Measurements from ENCODE around the gene DENND1B.

Gene DENND1B

GRCh38 chr1:197472141-197472540, 303.1 kb downstream of the DENND1B start:
- TF ChIP-seq, protein P1, sequence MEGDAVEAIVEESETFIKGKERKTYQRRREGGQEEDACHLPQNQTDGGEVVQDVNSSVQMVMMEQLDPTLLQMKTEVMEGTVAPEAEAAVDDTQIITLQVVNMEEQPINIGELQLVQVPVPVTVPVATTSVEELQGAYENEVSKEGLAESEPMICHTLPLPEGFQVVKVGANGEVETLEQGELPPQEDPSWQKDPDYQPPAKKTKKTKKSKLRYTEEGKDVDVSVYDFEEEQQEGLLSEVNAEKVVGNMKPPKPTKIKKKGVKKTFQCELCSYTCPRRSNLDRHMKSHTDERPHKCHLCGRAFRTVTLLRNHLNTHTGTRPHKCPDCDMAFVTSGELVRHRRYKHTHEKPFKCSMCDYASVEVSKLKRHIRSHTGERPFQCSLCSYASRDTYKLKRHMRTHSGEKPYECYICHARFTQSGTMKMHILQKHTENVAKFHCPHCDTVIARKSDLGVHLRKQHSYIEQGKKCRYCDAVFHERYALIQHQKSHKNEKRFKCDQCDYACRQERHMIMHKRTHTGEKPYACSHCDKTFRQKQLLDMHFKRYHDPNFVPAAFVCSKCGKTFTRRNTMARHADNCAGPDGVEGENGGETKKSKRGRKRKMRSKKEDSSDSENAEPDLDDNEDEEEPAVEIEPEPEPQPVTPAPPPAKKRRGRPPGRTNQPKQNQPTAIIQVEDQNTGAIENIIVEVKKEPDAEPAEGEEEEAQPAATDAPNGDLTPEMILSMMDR (IDR thresholded peaks at IDR 0.05; ENCODE audit: low read depth, low read length) = no peak
- TF ChIP-seq EZH2phosphoT487 (IDR thresholded peaks at IDR 0.05; ENCODE audit: low read depth) = no peak

DNA sequence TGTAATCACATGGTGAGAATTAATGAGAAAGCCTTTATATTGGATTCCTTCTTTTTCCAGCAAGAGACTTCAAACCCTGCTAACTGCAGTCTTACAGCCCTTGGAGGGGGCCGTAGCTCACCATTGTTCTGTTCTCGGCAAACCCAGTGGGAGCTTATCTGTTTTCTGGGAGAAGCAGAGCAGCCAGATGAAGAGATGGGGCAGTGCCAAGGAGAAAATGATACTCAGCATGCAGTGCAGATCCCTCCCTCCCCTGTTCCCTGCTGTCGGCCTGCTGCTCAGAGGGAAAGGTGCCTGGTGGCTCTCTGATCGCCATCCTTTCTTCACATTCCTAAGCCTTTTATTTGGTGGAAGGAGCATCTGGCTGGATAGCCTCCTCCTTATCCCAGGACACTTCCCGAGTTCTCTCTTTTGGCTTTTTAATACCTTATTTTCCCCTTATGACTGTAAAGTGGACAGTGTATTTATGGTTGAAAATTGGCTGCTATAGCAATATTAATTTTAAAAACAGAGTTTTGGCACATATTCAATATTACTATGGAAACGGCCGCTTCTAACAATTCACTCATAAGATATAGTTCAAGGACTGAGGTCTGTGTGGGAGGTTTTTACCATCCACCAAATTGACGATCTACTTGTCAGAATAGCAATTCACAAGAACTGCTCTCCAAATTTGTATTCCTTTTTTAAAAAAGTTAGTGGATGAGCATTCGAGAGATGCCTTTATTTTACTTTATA, 303.9 kb downstream of the DENND1B start:
- Histone ChIP-seq H3K27ac (ENCODE audit: low read length) (no peak overlapping the region), H3K4me3 (ENCODE audit: low read length) (no peak overlapping the region), H3K9ac (ENCODE audit: low read length) (no peak overlapping the region), H3K4me1 (ENCODE audit: low read length) (no peaks in the 10 kb centered on the region), H4K20me1 (ENCODE audit: insufficient read depth, low read length) (no peaks in the 10 kb centered on the region), H3K27me3 (ENCODE audit: low read depth, low read length) (no peaks in the 10 kb centered on the region), H3K4me2 (ENCODE audit: low read length) (no peak overlapping the region), H3K9me3 (ENCODE audit: insufficient read depth, low read length) (no peaks in the 10 kb centered on the region), H2AFZ (ENCODE audit: low read depth, low read length) (no peak overlapping the region), H3K36me3 (replicated peaks; ENCODE audit: low read depth, low read length) (no peaks in the 10 kb centered on the region), H3K79me2 (ENCODE audit: low read length) (no peaks in the 10 kb centered on the region)
- TF ChIP-seq, protein P1 (IDR thresholded peaks at IDR 0.05; ENCODE audit: low read depth, low read length) = no peak
- no peak for TF ChIP-seq EZH2phosphoT487 (IDR thresholded peaks at IDR 0.05; ENCODE audit: low read depth)

More at GRCh38 chr1:197472141-197472540, 303.1 kb downstream of the DENND1B start:
- no peak overlapping the region for H3K4me2 ChIP-seq (ENCODE audit: low read length)
- H3K27ac ChIP-seq (ENCODE audit: low read length) = no peak overlapping the region
- no peaks in the 10 kb centered on the region for H3K9me3 ChIP-seq (ENCODE audit: insufficient read depth, low read length)
- no peak overlapping the region for H3K9ac ChIP-seq (ENCODE audit: low read length)
- H3K27me3 ChIP-seq (ENCODE audit: low read depth, low read length) = no peaks in the 10 kb centered on the region
- no peak overlapping the region for H3K4me3 ChIP-seq (ENCODE audit: low read length)
- no peaks in the 10 kb centered on the region for H3K79me2 ChIP-seq (ENCODE audit: low read length)
- no peak overlapping the region for H2AFZ ChIP-seq (ENCODE audit: low read depth, low read length)
- no peaks in the 10 kb centered on the region for H4K20me1 ChIP-seq (ENCODE audit: insufficient read depth, low read length)
- no peaks in the 10 kb centered on the region for H3K36me3 ChIP-seq (replicated peaks; ENCODE audit: low read depth, low read length)
- H3K4me1 ChIP-seq (ENCODE audit: low read length) = no peaks in the 10 kb centered on the region

GRCh38 chr1:197470330-197470729, 304.9 kb downstream of the DENND1B start:
- H3K4me3 ChIP-seq (ENCODE audit: low read length) = no peak overlapping the region
- no peaks in the 10 kb centered on the region for H4K20me1 ChIP-seq (ENCODE audit: insufficient read depth, low read length)
- H3K4me2 ChIP-seq (ENCODE audit: low read length) = no peak overlapping the region
- H3K9me3 ChIP-seq (ENCODE audit: insufficient read depth, low read length) = no peaks in the 10 kb centered on the region
- no peak for TF ChIP-seq EZH2phosphoT487 (IDR thresholded peaks at IDR 0.05; ENCODE audit: low read depth)
- TF ChIP-seq, protein P1 (IDR thresholded peaks at IDR 0.05; ENCODE audit: low read depth, low read length) = no peak
- no peaks in the 10 kb centered on the region for H3K36me3 ChIP-seq (replicated peaks; ENCODE audit: low read depth, low read length)
- H3K27me3 ChIP-seq (ENCODE audit: low read depth, low read length) = no peaks in the 10 kb centered on the region
- H3K9ac ChIP-seq (ENCODE audit: low read length) = no peak overlapping the region
- no peaks in the 10 kb centered on the region for H3K79me2 ChIP-seq (ENCODE audit: low read length)
- no peak overlapping the region for H2AFZ ChIP-seq (ENCODE audit: low read depth, low read length)
- no peaks in the 10 kb centered on the region for H3K4me1 ChIP-seq (ENCODE audit: low read length)
- no peak overlapping the region for H3K27ac ChIP-seq (ENCODE audit: low read length)

- Histone ChIP-seq H3K27ac (ENCODE audit: low read length) (no peak overlapping the region), H3K9me3 (ENCODE audit: insufficient read depth, low read length) (no peaks in the 10 kb centered on the region), H3K4me3 (ENCODE audit: low read length) (no peak overlapping the region), H3K27me3 (ENCODE audit: low read depth, low read length) (no peaks in the 10 kb centered on the region), H3K79me2 (ENCODE audit: low read length) (no peaks in the 10 kb centered on the region), H2AFZ (ENCODE audit: low read depth, low read length) (no peak overlapping the region), H3K9ac (ENCODE audit: low read length) (no peak overlapping the region), H3K4me1 (ENCODE audit: low read length) (no peaks in the 10 kb centered on the region), H3K4me2 (ENCODE audit: low read length) (no peak overlapping the region), H4K20me1 (ENCODE audit: insufficient read depth, low read length) (no peaks in the 10 kb centered on the region), H3K36me3 (replicated peaks; ENCODE audit: low read depth, low read length) (no peaks in the 10 kb centered on the region)
- TF ChIP-seq EZH2phosphoT487 (IDR thresholded peaks at IDR 0.05; ENCODE audit: low read depth) = no peak
- TF ChIP-seq, protein P1 (IDR thresholded peaks at IDR 0.05; ENCODE audit: low read depth, low read length) = no peak
These were observed 305.6 kb downstream of the DENND1B start for GRCh38 chr1:197469620-197470210.

All from OCI-LY3 (cell line).